HAP-1 (cell line): ENCODE measurements around the gene GTF3C4.

Experiments used
- DNase-seq, 2 experiments: peaks; one replicate each; pipeline ENCODE4 v3.0.0-alpha.2; 2016 to 2020; ENCODE audit warnings: low spot score in 2 of 2
- H3K27me3 ChIP-seq: fragments of 250-450 bp; sonication (Bioruptor Pico); 2 replicates; pipeline ENCODE4 v1.5.1; 2020; ENCODE audit warnings: low read depth, mild to moderate bottlenecking, moderate library complexity
- H3K36me3 ChIP-seq: fragments of 250-450 bp; sonication (Bioruptor Pico); replicated peaks from 2 replicates; pipeline ENCODE4 v1.5.1; 2020; ENCODE audit warnings: mild to moderate bottlenecking
- H3K4me1 ChIP-seq: fragments of 250-450 bp; sonication (Bioruptor Pico); 2 replicates; pipeline ENCODE4 v1.5.1; 2020; ENCODE audit warnings: mild to moderate bottlenecking
- H3K4me3 ChIP-seq: fragments of 250-450 bp; sonication (Bioruptor Pico); 2 replicates; pipeline ENCODE4 v1.5.1; 2020; ENCODE audit warnings: mild to moderate bottlenecking, moderate library complexity
- H3K9me3 ChIP-seq: fragments of 250-450 bp; sonication (Bioruptor Pico); 2 replicates; pipeline ENCODE4 v1.5.1; 2020; ENCODE audit warnings: mild to moderate bottlenecking, moderate library complexity
- in situ Hi-C: fragments of 300-500 bp; cut with MboI; formaldehyde crosslinking; loops from 3 replicates; pipeline ENCODE4 v1.14.3; 2020; ENCODE audit warnings: low sequenced_read_pairs, inconsistent platforms, mixed read lengths

Gene GTF3C4

DNA sequence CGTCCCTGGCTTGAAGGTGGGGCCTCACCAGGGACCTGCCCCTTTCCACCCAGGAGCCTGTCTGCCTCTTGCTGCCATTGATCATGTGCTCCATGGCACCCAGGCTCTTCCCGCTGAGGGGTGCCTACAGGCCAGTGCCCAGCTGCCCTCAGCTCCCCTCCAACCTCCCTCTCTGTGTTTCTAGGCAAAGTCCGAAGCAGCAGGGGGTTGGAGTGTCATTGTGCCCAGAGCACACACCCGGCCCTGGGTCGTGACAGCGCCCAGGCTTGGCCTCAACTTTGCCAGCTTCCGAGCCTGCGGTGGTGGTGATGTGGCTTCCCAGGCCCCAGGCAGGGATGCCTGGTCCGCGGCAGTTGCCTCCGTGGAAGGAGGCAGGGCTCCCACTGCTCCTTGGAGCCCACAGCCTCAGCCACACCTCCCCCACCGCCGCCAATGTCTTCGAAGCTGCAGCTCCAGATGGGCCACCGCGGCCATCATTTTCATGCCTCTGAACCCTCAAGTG lies 52.4 kb downstream of the GTF3C4 start:
- no peaks in the 10 kb centered on the region for H3K9me3 ChIP-seq
- H3K4me1 ChIP-seq: no peaks in the 10 kb centered on the region
- in situ Hi-C loops: no loop called here
- no peaks in the 10 kb centered on the region for H3K36me3 ChIP-seq
- DNase-seq: no peak
- peaks cover 5% of the 10 kb centered on the region; the same call in 1 of the 2 replicates for H3K27me3 ChIP-seq
- H3K4me3 ChIP-seq: no peak overlapping the region

DNA sequence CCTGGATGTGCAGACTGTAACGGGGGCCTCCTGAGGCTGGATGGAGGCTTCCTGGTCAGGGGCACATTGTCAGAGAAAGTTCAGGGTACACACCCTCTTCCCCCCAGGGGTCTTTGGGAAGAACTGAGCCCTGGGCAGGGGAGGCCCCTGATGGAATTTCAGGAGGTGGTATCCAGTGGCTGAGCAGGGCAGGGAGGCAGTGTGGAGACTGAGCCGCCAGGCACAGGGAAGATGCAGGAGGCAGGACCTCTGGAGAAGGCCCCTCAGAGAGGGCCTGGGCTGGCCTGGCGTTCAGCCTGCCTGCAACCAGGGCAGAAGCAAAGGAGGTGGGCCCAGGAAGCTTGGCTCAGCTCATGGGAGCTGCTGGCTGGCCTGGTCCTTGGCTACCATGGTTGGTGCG lies 53.5 kb downstream of the GTF3C4 start:
- Histone ChIP-seq H3K4me3 (no peak overlapping the region), H3K4me1 (no peaks in the 10 kb centered on the region), H3K36me3 (no peaks in the 10 kb centered on the region), H3K9me3 (no peaks in the 10 kb centered on the region), H3K27me3 (no peaks in the 10 kb centered on the region)
- in situ Hi-C loops: no loop called here
- DNase-seq: no peak

DNA sequence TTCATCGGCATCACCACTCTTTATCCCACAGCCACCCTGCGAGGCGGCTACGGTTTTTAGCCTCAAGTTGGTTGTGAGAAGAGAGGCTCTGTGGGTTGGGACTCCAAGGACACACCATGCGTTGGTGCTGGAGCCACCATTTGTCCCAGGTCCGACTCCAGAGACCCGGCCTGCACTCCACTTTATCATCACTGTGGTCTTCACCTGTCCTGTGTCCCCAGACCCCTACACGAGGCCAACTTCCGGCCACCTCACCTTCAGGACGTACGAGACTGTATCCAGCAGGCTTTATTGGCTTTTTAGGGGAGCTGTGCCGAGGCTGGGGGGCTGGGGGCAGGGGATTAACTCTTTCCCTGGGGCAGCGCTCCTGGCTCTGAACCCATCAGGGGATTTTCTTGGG lies 55.0 kb downstream of the GTF3C4 start:
- H3K27me3 ChIP-seq: no peaks in the 10 kb centered on the region
- in situ Hi-C loops: no loop called here
- H3K36me3 ChIP-seq: no peaks in the 10 kb centered on the region
- H3K4me3 ChIP-seq: no peak overlapping the region
- DNase-seq: no peak
- no peaks in the 10 kb centered on the region for H3K9me3 ChIP-seq
- H3K4me1 ChIP-seq: no peaks in the 10 kb centered on the region

DNA sequence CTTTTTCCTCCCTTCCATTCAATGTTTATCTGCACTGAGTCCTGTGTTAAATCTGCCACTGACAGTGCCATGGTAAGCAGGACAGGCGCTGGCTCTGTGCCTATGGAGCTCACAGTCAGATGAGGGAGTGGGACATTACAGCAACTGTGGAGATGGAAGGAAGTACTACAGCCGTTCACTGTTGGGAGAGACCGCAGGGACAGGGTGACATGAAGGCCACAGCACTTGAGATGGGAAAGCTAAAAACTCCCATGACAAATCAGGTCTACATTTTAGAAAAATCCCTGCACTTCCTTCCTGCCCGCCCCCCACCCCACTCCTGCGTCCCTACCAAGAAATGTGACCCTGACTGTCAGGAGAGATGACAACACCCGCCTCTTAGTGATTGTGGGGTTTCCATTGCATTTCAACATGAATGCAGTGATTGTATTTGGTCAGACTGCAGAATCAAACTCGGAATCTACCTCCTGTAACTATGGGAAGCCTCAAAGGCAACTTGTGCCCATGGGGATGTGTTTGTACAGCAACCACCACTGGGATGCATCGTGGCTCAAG lies 56.4 kb downstream of the GTF3C4 start:
- H3K27me3 ChIP-seq: no peaks in the 10 kb centered on the region
- in situ Hi-C loops: no loop called here
- H3K36me3 ChIP-seq: no peaks in the 10 kb centered on the region
- H3K4me3 ChIP-seq: no peak overlapping the region
- H3K4me1 ChIP-seq: no peaks in the 10 kb centered on the region
- H3K9me3 ChIP-seq: no peaks in the 10 kb centered on the region
- no peak for DNase-seq

DNA sequence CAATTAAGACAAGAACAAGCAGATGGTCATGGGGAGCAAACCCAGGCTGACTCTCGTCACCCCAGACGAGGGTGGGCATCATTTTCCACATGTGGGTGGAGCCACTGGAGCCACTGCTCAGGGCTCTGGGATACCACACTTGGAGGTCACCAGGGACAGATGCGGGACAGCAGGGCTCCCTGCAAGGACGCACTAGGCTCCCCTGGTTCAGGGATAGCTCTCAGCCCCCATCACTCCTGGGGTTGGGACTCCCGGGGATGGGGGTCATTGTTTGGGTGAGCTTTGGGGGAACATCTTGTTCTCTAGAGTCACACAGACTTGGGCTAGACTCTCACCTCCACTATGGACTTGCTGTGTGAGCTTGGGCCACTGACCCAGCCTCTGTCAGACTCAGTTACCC lies 57.8 kb downstream of the GTF3C4 start:
- no peak overlapping the region for H3K4me3 ChIP-seq
- no peaks in the 10 kb centered on the region for H3K27me3 ChIP-seq
- no peaks in the 10 kb centered on the region for H3K4me1 ChIP-seq
- no peaks in the 10 kb centered on the region for H3K9me3 ChIP-seq
- no peak for DNase-seq
- in situ Hi-C loops: no loop called here
- H3K36me3 ChIP-seq: no peaks in the 10 kb centered on the region

DNA sequence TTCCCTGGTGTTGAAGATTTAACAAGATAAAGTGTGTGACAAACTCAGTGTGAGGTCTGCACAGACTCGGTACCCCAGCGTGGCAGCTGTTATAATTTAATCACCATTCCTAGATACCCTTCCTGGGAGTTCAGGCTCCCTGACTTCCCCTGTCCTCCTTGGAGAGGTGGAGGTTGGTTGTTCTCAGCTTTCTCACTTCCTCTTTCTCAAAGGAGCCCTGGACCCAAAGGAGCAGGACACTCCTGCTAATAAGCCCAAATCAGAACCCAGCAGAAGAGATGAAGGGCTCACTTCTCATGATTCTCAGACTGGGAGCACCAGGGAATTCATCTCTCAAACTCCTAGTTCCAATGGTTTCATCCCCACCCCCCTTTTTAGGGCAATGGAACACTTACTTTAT lies 58.2 kb downstream of the GTF3C4 start:
- DNase-seq: no peak
- Histone ChIP-seq H3K4me1 (no peaks in the 10 kb centered on the region), H3K36me3 (no peaks in the 10 kb centered on the region), H3K27me3 (no peaks in the 10 kb centered on the region), H3K4me3 (no peak overlapping the region), H3K9me3 (no peaks in the 10 kb centered on the region)
- in situ Hi-C loops: no loop called here

DNA sequence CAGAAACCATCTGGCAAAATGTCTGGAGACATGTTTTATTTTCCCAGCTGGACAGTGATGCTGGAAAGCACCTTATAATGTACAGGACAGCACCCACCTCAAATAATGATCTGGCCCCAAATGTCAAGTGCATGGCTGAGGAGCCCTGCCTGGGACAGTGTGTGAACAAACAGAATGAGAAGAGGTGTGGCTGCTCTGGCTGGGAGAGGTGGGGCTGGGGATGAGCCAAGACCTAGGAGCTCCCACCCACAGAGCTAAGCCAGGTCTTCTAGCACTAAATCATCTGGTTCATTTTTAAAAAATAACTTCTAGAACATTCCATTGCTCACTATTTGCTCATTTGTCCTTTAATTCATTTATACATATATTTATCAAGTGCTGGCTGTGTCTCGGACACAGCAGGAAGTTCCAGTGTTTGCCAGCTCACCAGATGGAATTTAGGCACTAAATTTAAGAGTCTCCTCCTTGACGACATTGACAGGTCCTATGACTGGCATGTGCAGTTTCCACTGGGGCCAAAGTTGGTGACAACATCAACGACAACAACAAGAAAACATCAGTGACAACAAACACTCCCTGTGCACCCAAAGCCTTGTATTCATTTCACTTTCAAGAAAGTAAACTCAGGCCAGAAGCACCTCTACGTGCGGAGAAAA lies 59.1 kb downstream of the GTF3C4 start:
- in situ Hi-C loops: no loop called here
- DNase-seq: no peak
- no peak overlapping the region for H3K4me3 ChIP-seq
- no peaks in the 10 kb centered on the region for H3K9me3 ChIP-seq
- H3K4me1 ChIP-seq: no peaks in the 10 kb centered on the region
- no peaks in the 10 kb centered on the region for H3K27me3 ChIP-seq
- H3K36me3 ChIP-seq: no peaks in the 10 kb centered on the region

DNA sequence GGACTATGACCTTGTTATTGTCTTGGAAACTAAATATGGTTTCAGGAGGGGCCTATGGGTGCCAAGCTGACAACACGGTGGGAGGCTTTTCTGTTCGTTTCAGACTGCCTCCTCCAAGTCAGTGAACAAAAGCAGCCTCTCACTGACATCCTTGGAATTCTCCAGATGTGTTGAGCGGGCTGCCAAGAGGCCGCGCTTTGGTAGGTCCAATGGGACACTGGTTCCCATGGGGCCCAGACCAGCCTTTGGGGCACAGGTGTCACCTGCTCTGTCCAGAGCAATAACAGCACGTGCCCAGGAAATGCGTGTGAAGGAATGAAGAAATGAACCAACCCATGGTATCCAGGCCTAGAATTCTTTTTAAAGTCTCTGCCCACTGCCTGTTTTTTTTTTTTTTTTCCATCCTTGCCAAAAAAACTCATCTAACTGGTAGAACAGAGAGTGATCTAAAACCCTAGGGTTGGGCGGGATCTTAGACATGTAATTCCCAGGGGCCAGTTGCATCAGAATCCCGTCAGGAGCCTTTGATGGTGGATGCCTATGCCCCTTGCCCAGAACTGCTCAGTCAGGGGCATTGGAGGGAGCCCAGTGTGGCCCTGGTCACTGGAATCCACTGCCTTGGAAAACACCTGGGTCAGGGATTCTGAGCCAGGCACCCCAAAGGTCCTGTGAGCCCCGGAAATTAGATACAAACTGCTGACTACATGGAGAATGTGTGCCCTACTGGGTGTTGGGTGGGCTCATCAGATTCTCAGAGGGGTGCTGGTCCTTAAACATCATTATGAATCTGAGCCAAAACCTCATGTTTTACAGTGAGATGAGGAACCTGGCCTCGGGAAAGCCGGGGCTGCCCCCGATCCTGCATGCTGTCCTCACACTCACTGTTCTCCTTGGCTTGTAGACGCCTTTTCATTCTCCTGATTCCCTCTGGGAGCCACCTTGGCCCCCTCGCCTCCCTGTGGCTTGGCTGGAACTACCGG lies 60.1 kb downstream of the GTF3C4 start:
- Histone ChIP-seq H3K36me3 (no peaks in the 10 kb centered on the region), H3K27me3 (no peaks in the 10 kb centered on the region), H3K4me1 (no peaks in the 10 kb centered on the region), H3K9me3 (no peaks in the 10 kb centered on the region), H3K4me3 (no peak overlapping the region)
- in situ Hi-C loops: no loop called here
- DNase-seq: no peak

DNA sequence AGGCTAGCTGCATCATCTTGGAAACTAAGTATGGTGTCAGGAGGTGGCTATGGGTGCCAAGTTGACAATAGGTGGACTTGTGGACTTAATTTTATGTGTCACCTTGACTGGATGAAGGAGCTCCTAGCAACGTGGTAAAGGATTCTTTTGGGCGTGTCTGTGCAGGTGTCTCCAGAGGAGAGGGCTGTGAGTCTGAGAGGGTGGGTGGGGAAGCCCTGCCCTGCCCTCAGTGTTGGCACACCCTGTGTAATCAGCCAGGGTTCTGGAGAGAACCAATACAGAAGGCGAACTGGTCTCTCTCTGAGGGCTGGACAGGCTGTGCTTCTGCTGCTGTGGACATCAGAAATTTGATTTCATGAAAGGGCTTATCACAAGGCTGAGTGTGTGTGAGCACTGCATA lies 61.0 kb downstream of the GTF3C4 start:
- H3K9me3 ChIP-seq: no peaks in the 10 kb centered on the region
- H3K4me3 ChIP-seq: no peak overlapping the region
- no peaks in the 10 kb centered on the region for H3K27me3 ChIP-seq
- H3K4me1 ChIP-seq: no peaks in the 10 kb centered on the region
- in situ Hi-C loops: no loop called here
- no peaks in the 10 kb centered on the region for H3K36me3 ChIP-seq
- DNase-seq: no peak

DNA sequence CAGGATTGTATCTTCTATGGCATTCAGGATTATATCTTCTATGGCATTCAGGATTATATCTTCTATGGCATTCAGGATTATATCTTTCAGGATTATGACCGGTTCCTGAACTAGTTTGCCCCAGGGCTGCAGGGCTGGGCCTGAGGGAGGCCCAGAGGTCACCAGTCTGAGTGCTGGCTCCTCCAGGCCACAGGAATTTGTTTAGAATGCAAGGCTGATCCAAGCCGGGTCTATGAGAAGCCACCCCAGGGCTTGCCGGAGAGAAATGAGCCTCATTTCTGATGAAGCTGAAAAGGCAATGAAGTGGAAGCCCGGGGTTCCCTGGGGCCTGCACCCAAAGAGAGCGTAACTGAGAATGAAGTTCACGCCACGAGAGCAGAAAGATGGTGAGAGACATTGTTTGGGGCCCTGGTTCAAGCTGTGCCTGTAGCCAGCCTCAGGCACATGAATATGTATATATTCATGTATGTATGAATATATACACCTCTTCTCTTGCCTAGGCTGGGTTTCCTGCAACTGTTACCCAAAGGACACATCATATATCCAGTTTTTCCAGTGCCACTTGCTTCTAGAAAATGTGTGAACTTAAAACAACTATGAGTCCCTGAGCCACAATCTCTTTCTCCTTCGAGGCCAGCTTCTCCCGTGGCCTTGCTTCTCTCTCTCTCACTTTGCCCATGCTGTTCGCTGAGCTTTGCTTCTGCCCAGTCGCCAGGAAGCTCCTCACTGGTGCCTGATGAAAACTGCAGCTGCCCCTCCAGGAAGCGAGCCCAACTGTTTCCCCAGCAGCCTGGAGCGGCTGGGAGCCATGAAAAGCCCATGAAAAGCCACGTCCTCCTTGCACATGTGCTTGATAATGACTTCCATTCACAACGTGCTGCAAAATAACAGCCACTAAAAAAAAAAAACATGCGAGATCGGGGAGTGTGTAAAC lies 62.3 kb downstream of the GTF3C4 start:
- Histone ChIP-seq H3K27me3 (no peaks in the 10 kb centered on the region), H3K4me1 (no peaks in the 10 kb centered on the region), H3K36me3 (no peaks in the 10 kb centered on the region), H3K9me3 (no peaks in the 10 kb centered on the region), H3K4me3 (no peak overlapping the region)
- in situ Hi-C loops: no loop called here
- DNase-seq: no peak

DNA sequence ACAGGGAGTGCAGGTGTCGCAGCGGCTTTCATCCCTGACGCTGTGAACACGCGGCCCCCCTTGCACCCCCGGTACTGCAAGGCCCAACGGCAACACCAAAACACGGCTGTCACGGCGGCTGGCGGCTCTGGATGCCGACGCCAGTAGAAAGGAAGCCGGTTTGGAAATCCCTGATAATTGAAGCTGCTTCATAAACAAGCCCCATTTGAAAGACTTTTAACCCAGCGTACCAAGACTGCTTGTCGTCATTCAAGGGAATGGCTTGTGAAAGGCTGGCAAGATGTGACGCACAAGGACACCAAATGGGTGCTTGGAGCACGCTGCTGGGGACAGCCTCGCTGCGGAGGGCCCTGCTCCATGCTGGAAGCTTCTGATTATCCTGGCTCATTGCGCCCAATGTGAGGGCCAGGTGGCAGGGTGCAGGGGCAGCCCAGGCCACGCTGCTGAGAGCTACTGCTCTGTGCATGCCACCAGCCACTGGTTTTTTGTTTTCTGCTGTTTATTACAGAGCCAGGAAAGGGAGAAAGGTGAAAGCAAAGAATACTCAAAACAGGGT lies 63.1 kb downstream of the GTF3C4 start:
- DNase-seq: no peak
- no peak overlapping the region for H3K4me3 ChIP-seq
- in situ Hi-C loops: no loop called here
- no peaks in the 10 kb centered on the region for H3K4me1 ChIP-seq
- H3K36me3 ChIP-seq: no peaks in the 10 kb centered on the region
- H3K27me3 ChIP-seq: no peaks in the 10 kb centered on the region
- H3K9me3 ChIP-seq: no peaks in the 10 kb centered on the region

DNA sequence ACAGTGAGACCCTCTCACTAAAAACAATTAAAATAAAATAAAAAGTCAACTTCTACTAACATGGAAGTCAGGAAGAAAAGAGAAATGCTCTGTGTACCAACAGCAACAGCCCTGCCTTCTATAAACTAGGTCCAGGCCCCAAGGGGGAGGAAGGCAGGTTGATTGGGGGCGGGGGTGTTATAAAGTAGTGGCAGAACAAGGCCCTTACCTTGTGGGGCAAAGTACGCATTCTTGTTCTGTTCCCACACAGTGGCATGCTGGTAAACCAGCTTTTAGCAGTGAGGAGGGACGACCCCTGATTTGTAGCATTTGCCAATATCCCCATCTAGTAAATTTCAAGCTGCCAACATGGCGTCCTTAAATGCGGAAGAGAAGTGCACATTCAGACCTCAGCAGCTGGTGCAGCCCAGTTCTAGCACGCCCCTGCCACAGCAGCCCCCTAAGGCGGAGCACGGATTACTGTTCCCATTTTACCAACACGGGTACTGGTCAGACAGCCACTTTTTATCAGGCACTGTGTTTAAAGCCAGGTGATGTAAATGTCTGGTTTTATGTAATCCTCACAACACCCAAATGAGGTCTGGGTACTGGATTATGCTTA lies 69.5 kb downstream of the GTF3C4 start:
- no peak for DNase-seq
- in situ Hi-C loops: no loop called here
- no peaks in the 10 kb centered on the region for H3K36me3 ChIP-seq
- peaks cover 4% of the 10 kb centered on the region for H3K4me1 ChIP-seq
- no peaks in the 10 kb centered on the region for H3K9me3 ChIP-seq
- no peak overlapping the region for H3K4me3 ChIP-seq
- no peaks in the 10 kb centered on the region; the same call in 1 of the 2 replicates for H3K27me3 ChIP-seq
